WTC11 (cell line): ENCODE measurements around the gene ADAMTS10. TPM values are rescaled to one million over a fixed set of nuclear protein-coding genes. Genes with fewer than 3 reads are reported as not detected.

Experiments used
- ATAC-seq: fragments of 200-7000 bp; cut with Tn5 transposase; 2 replicates; pipeline ENCODE4 v1.10.0; 2021; ENCODE audit warnings: mild to moderate bottlenecking, moderate library complexity
- CTCF ChIA-PET: fragments of 300-600 bp; sonication (Branson Sonifier 250); formaldehyde crosslinking; loops from one replicate; lab custom pipeline; 2021; ENCODE audit warnings: antibody characterized with exemption; lab: Charles Lee
- POLR2A ChIA-PET: fragments of 350-600 bp; sonication (Branson Sonifier 250); formaldehyde crosslinking; loops from one replicate; lab custom pipeline; 2021; ENCODE audit warnings: antibody characterized with exemption; lab: Charles Lee
- DNase-seq: peaks from one replicate; pipeline ENCODE4 v3.0.0; 2021; ENCODE audit warnings: low spot score
- H3K27ac Mint-ChIP-seq: 2 replicates; pipeline ENCODE4 v1.8.0; 2021; ENCODE audit warnings: mixed read lengths
- H3K27me3 Mint-ChIP-seq: 2 replicates; pipeline ENCODE4 v1.8.0; 2021; ENCODE audit warnings: low read depth, mild to moderate bottlenecking, moderate library complexity, mixed read lengths
- H3K36me3 Mint-ChIP-seq: 2 replicates; pipeline ENCODE4 v1.8.0; 2021; ENCODE audit warnings: mixed read lengths
- H3K4me1 Mint-ChIP-seq: 2 replicates; pipeline ENCODE4 v1.8.0; 2022; ENCODE audit warnings: mixed read lengths
- H3K4me3 Mint-ChIP-seq: 2 replicates; pipeline ENCODE4 v1.8.0; 2021; ENCODE audit warnings: mild to moderate bottlenecking, moderate library complexity, mixed read lengths
- H3K9me3 Mint-ChIP-seq: 2 replicates; pipeline ENCODE4 v1.8.0; 2021; ENCODE audit warnings: mixed read lengths
- ATF3 ChIP-seq: sonication (generic); formaldehyde crosslinking; conservative IDR thresholded peaks from 2 replicates; pipeline ENCODE4 v1.8.1; 2022; ENCODE audit warnings: mild to moderate bottlenecking, missing genetic modification reagents
- CDX4 ChIP-seq: fragments of 250-450 bp; sonication (Bioruptor Pico); IDR thresholded peaks from 2 replicates; pipeline ENCODE4 v1.9.0; 2021; ENCODE audit warnings: moderate library complexity, mild to moderate bottlenecking, inconsistent platforms, borderline replicate concordance
- EMX1 ChIP-seq: fragments of 250-450 bp; sonication (Bioruptor Pico); IDR thresholded peaks from 2 replicates; pipeline ENCODE4 v1.8.0; 2021; ENCODE audit warnings: mild to moderate bottlenecking
- FOXP1 ChIP-seq: sonication (generic); formaldehyde crosslinking; IDR thresholded peaks from 2 replicates; pipeline ENCODE4 v1.8.0; 2022; ENCODE audit warnings: missing genetic modification reagents, mild to moderate bottlenecking, moderate library complexity, borderline replicate concordance
- IRF2 ChIP-seq: sonication (generic); formaldehyde crosslinking; IDR thresholded peaks from 2 replicates; pipeline ENCODE4 v1.8.0; 2022; ENCODE audit warnings: low read depth, missing genetic modification reagents, borderline replicate concordance
- JUN ChIP-seq: sonication (generic); formaldehyde crosslinking; IDR thresholded peaks from 2 replicates; pipeline ENCODE4 v1.8.0; 2023; ENCODE audit warnings: mild to moderate bottlenecking, missing genetic modification reagents
- NR2C2 ChIP-seq: sonication (generic); formaldehyde crosslinking; IDR thresholded peaks from 2 replicates; pipeline ENCODE4 v1.8.0; 2022; ENCODE audit warnings: mild to moderate bottlenecking, missing genetic modification reagents
- NR3C1 ChIP-seq: sonication (generic); formaldehyde crosslinking; conservative IDR thresholded peaks from 2 replicates; pipeline ENCODE4 v1.8.1; 2023; ENCODE audit warnings: low read depth, mild to moderate bottlenecking, missing genetic modification reagents
- OVOL2 ChIP-seq: fragments of 250-450 bp; sonication (Bioruptor Pico); IDR thresholded peaks from 2 replicates; pipeline ENCODE4 v1.9.0; 2021; ENCODE audit warnings: mild to moderate bottlenecking, borderline replicate concordance
- PRDM15 ChIP-seq: sonication (generic); formaldehyde crosslinking; IDR thresholded peaks from 2 replicates; pipeline ENCODE4 v1.8.0; 2022; ENCODE audit warnings: missing genetic modification reagents
- SP1 ChIP-seq: sonication (generic); formaldehyde crosslinking; conservative IDR thresholded peaks from 2 replicates; pipeline ENCODE4 v1.8.1; 2022; ENCODE audit warnings: missing genetic modification reagents
- TEAD1 ChIP-seq: sonication (generic); formaldehyde crosslinking; IDR thresholded peaks from 2 replicates; pipeline ENCODE4 v1.8.0; 2022; ENCODE audit warnings: mild to moderate bottlenecking, missing genetic modification reagents
- USF2 ChIP-seq: sonication (generic); formaldehyde crosslinking; IDR thresholded peaks from 2 replicates; pipeline ENCODE4 v1.8.1; 2023; ENCODE audit warnings: mild to moderate bottlenecking, missing genetic modification reagents, moderate library complexity
- ZNF219 ChIP-seq: sonication (generic); formaldehyde crosslinking; IDR thresholded peaks from 2 replicates; pipeline ENCODE4 v1.8.0; 2023; ENCODE audit warnings: missing genetic modification reagents, mild to moderate bottlenecking, borderline replicate concordance
- ZNF263 ChIP-seq: sonication (generic); formaldehyde crosslinking; IDR thresholded peaks from 2 replicates; pipeline ENCODE4 v1.8.1; 2022; ENCODE audit warnings: low read depth, mild to moderate bottlenecking, moderate library complexity, missing genetic modification reagents
- ZNF281 ChIP-seq: sonication (generic); formaldehyde crosslinking; IDR thresholded peaks from 2 replicates; pipeline ENCODE4 v1.8.0; 2023; ENCODE audit warnings: mild to moderate bottlenecking, missing genetic modification reagents
- ZNF317 ChIP-seq: sonication (generic); formaldehyde crosslinking; IDR thresholded peaks from 2 replicates; pipeline ENCODE4 v1.8.1; 2023; ENCODE audit warnings: low read depth, mild to moderate bottlenecking, moderate library complexity, missing genetic modification reagents, borderline replicate concordance
- ZNF396 ChIP-seq: fragments of 250-450 bp; sonication (Bioruptor Pico); IDR thresholded peaks from 2 replicates; pipeline ENCODE4 v1.8.0; 2021; ENCODE audit warnings: mild to moderate bottlenecking, moderate library complexity, borderline replicate concordance
- ZNF671 ChIP-seq: fragments of 250-450 bp; sonication (Bioruptor Pico); IDR thresholded peaks from 2 replicates; pipeline ENCODE4 v1.8.0; 2021; ENCODE audit warnings: mild to moderate bottlenecking
- total RNA-seq: library from RNA; stranded (reverse); gene quantifications from 3 replicates; pipeline ENCODE4 v1.2.3, GENCODE V29; 2021
- TF ChIP-seq, protein P1 (sequence below): fragments of 200-600 bp; IDR thresholded peaks from 2 replicates; pipeline ENCODE4 v1.8.0; 2022; ENCODE audit warnings: antibody characterized with exemption
- TF ChIP-seq, protein P2 (sequence below): sonication (generic); formaldehyde crosslinking; IDR thresholded peaks from 2 replicates; pipeline ENCODE4 v1.8.1; 2022; ENCODE audit warnings: mild to moderate bottlenecking, moderate library complexity, missing genetic modification reagents
- TF ChIP-seq, protein P3 (sequence below): fragments of 250-450 bp; sonication (Bioruptor Pico); IDR thresholded peaks from 2 replicates; pipeline ENCODE4 v1.9.0; 2021; ENCODE audit warnings: mild to moderate bottlenecking
- TF ChIP-seq, protein P4 (sequence below): sonication (generic); formaldehyde crosslinking; IDR thresholded peaks from 2 replicates; pipeline ENCODE4 v1.8.0; 2023; ENCODE audit warnings: missing genetic modification reagents

Gene ADAMTS10
- total RNA-seq, 1 experiment from 2014 or later: 16.0 TPM

DNA sequence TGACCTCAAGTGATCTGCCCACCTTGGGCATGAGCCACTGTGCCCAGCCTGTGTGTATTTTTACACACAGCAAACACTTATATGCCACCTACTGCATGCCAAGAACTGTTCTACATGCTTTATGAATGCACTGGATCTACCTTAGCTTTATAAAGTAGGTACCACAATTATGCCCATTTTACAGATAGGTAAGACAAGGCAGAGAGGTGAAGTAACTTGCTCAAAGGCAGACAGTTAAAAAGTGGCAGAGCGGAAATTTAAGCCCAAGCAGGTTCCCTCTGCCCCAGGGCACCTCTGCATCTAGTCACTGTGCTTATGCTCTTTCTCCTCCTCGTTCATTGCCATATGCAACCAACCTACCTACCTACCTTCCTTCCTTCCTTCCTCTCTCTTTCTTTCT lies 10.5 kb downstream of the ADAMTS10 start (continued):
- TF ChIP-seq, protein P1, sequence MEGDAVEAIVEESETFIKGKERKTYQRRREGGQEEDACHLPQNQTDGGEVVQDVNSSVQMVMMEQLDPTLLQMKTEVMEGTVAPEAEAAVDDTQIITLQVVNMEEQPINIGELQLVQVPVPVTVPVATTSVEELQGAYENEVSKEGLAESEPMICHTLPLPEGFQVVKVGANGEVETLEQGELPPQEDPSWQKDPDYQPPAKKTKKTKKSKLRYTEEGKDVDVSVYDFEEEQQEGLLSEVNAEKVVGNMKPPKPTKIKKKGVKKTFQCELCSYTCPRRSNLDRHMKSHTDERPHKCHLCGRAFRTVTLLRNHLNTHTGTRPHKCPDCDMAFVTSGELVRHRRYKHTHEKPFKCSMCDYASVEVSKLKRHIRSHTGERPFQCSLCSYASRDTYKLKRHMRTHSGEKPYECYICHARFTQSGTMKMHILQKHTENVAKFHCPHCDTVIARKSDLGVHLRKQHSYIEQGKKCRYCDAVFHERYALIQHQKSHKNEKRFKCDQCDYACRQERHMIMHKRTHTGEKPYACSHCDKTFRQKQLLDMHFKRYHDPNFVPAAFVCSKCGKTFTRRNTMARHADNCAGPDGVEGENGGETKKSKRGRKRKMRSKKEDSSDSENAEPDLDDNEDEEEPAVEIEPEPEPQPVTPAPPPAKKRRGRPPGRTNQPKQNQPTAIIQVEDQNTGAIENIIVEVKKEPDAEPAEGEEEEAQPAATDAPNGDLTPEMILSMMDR: no peak
- TF ChIP-seq IRF2 (CRISPR knock-in tag) (no peak), EMX1 (CRISPR knock-in tag) (no peak), CDX4 (no peak), SP1 (CRISPR knock-in tag) (no peak), ZNF263 (CRISPR knock-in tag) (no peak), FOXP1 (CRISPR knock-in tag) (no peak), USF2 (no peak)

- ChIA-PET POLR2A (no interaction called here), CTCF (interaction anchor here (6.2 kb wide), 1 partner anchor 16 kb away, joined by 54 read pairs; the partner anchor contains the start of gene MYO1F)
- Mint-ChIP-seq H3K9me3 (peaks cover 10% of the 10 kb centered on the region), H3K27ac (no peak overlapping the region), H3K27me3 (peaks cover 23% of the 10 kb centered on the region), H3K4me1 (peaks cover 5% of the 10 kb centered on the region), H3K4me3 (no peak overlapping the region), H3K36me3 (peaks cover 35% of the 10 kb centered on the region)
- ATAC-seq (no peak), DNase-seq (no peak)
- TF ChIP-seq ZNF671 (CRISPR knock-in tag) (no peak), ATF3 (CRISPR knock-in tag) (no peak), TEAD1 (no peak), ZNF219 (CRISPR knock-in tag) (no peak), JUN (CRISPR knock-in tag) (no peak), PRDM15 (no peak), OVOL2 (CRISPR knock-in tag) (no peak), NR3C1 (CRISPR knock-in tag) (no peak), NR2C2 (CRISPR knock-in tag) (no peak), ZNF317 (CRISPR knock-in tag) (no peak), ZNF396 (CRISPR knock-in tag) (no peak), ZNF281 (no peak)
- TF ChIP-seq, protein P2, sequence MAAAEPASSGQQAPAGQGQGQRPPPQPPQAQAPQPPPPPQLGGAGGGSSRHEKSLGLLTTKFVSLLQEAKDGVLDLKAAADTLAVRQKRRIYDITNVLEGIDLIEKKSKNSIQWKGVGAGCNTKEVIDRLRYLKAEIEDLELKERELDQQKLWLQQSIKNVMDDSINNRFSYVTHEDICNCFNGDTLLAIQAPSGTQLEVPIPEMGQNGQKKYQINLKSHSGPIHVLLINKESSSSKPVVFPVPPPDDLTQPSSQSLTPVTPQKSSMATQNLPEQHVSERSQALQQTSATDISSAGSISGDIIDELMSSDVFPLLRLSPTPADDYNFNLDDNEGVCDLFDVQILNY (CRISPR knock-in tag): no peak
- TF ChIP-seq, protein P3, sequence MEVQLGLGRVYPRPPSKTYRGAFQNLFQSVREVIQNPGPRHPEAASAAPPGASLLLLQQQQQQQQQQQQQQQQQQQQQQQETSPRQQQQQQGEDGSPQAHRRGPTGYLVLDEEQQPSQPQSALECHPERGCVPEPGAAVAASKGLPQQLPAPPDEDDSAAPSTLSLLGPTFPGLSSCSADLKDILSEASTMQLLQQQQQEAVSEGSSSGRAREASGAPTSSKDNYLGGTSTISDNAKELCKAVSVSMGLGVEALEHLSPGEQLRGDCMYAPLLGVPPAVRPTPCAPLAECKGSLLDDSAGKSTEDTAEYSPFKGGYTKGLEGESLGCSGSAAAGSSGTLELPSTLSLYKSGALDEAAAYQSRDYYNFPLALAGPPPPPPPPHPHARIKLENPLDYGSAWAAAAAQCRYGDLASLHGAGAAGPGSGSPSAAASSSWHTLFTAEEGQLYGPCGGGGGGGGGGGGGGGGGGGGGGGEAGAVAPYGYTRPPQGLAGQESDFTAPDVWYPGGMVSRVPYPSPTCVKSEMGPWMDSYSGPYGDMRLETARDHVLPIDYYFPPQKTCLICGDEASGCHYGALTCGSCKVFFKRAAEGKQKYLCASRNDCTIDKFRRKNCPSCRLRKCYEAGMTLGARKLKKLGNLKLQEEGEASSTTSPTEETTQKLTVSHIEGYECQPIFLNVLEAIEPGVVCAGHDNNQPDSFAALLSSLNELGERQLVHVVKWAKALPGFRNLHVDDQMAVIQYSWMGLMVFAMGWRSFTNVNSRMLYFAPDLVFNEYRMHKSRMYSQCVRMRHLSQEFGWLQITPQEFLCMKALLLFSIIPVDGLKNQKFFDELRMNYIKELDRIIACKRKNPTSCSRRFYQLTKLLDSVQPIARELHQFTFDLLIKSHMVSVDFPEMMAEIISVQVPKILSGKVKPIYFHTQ: no peak
- TF ChIP-seq, protein P4, sequence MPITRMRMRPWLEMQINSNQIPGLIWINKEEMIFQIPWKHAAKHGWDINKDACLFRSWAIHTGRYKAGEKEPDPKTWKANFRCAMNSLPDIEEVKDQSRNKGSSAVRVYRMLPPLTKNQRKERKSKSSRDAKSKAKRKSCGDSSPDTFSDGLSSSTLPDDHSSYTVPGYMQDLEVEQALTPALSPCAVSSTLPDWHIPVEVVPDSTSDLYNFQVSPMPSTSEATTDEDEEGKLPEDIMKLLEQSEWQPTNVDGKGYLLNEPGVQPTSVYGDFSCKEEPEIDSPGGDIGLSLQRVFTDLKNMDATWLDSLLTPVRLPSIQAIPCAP: no peak
Observed at GRCh38 chr19:8596168-8596567, 14.3 kb downstream of the ADAMTS10 start.
